GM21360 (cell line): ENCODE measurements around the gene SLC29A2.
"Not testable (repeated sequence)": the region's sequence is repeated elsewhere in the genome, so short reads cannot be mapped to it uniquely, and the experiment has no call there.

Experiments
- ATAC-seq: cut with Tn5 transposase; IDR thresholded peaks from one replicate; pipeline ENCODE4 v1.9.1; 2021; ENCODE audit warnings: mild to moderate bottlenecking, moderate library complexity; ENCODE audit not compliant: unreplicated experiment

SLC29A2 gene

GRCh38 chr11:66350560-66351235 lies 20.9 kb downstream of the SLC29A2 start:
- not testable (repeated sequence) for ATAC-seq

GRCh38 chr11:66349084-66349386 lies 22.5 kb downstream of the SLC29A2 start:
- no peak for ATAC-seq

- peak; percentile 40 for ATAC-seq
These were observed 23.9 kb downstream of the SLC29A2 start, which contains the start of gene B4GAT1 for GRCh38 chr11:66347425-66348276. Gene B4GAT1 (minus strand): TSS chr11:66347629. CDS start chr11:66347545, 84 bp downstream.

DNA sequence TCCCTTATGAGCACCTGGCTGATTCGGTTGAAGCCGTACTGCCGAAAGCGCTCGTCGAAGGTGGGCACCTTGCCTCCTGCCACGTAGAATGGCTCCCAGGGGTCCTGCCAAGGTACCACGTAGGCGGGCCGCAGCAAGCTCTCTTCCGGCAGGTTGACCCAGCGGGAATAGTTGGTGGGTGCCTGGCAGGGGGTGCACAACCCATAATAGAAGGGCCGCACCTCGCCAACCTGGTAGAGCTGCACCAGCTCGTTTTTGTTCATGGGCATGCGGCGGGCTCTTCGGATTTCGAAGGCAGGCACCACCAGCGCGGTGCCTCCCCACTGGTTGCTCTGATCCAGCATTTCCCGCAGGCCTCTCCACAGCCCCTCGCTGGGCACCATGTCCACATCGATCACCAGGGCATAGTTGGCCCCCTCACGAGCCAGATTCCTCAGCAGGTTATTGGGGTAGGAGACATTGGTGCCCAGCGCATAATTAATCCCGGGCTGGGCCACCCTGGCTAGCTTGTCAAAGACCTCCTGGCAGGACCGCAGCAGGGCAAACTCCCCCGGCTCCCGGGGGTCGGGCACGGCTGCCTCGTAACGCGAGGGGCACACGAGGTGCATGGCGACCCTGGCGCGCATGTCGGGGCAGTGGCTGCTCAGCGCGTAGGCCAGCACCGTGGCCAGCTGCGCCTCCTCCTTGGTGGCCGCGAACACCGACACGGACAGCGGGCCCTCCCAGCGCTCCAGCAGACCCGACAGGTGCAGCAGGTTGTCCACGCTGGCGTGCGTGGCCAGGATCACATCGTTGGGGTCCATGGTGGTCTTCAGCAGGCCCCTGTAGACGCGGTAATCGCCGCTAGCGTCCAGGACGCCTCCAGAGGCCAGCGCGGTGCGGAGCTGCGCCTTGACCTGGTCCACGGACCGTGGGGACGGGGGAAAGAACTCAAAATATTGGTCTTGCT lies 24.8 kb downstream of the SLC29A2 start:
- no peak for ATAC-seq

- peak; percentile 8 for ATAC-seq
These were observed 26.3 kb downstream of the SLC29A2 start for GRCh38 chr11:66345316-66345649.

DNA sequence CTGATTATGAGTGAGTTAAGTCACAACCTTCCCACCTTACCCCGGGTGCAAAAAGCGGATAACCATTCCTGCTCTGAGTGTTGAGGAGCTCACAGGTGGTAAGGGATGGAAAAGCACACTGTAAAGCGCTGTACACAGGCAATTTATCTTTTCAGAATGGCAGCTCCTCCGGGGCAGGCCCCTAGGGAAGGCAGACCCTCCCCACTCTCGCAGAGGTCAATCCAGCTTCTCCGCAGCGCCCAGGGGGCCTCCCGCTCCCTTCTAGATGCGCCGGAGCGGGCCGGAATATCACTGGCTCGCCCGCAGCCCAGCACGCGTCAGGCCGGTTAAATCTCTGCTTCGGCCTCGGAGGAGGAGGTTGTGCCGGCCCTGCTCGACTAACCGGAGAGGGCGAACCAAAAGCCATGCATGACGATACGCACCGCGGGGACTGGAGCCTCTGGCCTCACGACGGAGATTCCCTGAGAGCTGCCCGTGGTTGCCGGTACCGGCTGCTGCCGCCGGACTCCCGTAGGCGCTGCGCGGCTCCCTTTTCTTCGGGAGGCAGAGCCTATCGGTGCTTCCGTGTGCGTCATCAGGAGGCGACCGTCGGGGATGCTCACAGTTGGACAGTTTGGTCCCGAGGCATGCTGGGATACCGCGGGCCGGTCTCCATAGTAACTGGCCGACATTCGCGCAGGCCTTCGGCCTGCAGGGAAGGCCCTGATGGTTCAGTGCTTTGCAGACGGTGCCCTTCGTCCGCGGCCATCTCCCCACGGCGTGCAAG lies 26.8 kb downstream of the SLC29A2 start, which contains the start of gene BRMS1:
Gene BRMS1 (minus strand): TSS at position 555 of the 766 bp plus-strand sequence. CDS start 2,870 bp downstream, outside the sequence.
- peak; percentile 61 for ATAC-seq

- ATAC-seq = no peak
These were observed 28.4 kb downstream of the SLC29A2 start for GRCh38 chr11:66343176-66343575.

DNA sequence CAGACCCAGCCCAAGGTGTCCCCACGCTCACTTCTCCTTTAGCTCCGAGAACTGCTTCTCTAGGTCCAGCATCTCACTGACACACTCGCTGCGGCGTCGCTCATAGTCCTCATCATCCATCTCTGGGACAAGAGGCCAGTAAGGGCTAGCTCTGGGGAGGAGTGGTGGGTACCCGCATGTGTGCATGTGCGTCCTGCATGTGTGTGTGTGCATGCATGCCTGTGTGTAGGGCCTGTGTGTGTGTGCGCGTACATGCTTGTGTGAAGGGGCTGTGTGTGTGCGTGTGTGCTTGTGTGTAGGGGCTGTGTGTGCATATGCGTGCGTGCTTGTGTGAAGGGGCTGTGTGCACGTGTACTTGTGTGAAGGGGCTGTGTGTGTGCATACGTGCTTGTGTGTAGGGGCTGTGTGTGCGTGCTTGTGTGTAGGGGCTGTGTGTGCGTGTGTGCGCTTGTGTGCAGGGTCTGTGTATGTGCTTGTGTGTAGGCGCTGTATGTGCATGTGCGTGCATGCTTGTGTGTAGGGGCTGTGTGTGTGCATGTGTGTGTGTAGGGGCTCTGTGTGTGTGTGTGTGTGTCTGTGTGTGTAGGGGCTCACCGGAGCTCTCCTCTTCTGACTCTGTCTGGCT lies 29.9 kb downstream of the SLC29A2 start:
- ATAC-seq = no peak

DNA sequence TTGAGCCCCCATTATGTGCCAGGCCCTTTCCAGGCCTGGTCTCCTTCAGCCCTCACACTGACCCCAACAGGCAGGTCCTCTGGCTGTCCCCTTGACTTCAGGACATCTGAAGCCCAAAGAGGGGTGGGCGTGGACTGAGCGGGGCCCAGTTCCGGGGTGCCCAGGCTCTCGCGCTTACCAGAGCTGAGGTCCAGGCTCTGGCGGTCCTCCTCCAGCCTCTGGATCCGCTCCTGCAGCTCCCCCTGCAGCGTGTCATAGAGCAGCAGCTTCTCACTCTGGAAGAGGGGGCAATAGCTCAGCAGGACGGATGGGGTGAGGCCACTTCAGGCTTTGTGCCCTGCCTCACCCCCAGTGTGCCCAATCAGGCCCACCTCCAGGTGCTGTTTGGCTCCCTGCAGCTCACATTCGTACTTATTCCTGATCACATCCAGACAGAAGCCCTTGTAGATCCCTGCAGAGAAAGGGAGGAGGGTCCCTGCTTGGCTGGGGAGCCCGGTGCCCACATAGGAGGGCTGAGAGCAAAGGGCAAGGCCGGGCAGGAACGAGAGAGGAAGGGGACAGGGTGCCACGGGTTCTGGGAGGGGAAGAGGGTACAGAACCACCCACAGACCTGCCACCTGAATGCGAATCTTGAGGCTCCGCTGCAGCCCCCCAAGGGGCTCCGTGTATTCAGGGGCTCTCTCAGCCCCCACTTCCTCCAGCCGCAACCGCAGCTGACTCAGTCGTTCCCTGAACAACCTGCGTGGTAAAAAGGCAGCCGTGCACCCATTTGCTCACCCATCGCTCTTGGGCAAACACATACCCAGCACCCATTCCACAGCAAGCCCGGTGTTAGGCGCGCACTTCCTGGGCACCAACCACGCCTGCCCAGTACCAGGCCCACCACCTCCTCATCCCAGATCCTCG lies 30.7 kb downstream of the SLC29A2 start:
- ATAC-seq = no peak

DNA sequence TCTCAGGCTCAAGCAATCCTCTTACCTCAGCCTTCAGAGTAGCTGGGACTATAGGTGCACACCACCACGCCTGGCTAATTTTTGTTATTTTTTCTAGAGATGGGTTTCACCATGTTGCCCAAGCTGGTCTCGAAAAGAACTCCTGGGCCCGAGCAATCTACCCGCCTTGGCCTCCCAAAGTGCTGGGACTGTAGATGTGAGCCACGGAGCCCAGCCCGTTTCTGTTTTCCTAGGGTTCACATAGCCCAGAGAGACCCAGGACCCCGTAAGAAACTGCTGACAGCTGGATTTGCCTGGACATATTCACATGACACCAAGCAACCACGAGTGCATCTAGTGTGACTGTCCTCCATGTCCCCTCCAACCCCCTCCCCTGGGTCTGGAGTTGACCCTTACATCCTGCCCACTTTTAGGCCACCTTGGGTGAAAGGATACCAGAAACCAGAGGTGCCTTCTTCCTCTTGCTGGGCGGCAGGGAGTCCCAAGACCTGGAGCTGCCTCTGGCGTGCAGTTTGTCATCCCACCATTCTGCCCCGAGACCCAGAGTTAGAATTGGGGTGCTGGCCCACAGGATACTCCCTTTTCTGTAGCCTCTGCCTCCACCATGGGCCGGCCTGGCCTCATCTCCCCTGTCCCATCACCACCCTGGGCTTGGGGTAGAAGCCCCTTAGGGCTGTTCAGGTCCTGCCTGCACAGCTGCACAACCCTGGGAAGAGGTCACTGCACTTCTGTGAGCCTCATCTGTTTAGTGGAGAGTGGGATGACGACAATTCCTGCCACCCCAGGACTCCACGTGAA lies 31.7 kb downstream of the SLC29A2 start:
- no peak for ATAC-seq

- no peak for ATAC-seq
These were observed 32.3 kb downstream of the SLC29A2 start for GRCh38 chr11:66339162-66339675.

DNA sequence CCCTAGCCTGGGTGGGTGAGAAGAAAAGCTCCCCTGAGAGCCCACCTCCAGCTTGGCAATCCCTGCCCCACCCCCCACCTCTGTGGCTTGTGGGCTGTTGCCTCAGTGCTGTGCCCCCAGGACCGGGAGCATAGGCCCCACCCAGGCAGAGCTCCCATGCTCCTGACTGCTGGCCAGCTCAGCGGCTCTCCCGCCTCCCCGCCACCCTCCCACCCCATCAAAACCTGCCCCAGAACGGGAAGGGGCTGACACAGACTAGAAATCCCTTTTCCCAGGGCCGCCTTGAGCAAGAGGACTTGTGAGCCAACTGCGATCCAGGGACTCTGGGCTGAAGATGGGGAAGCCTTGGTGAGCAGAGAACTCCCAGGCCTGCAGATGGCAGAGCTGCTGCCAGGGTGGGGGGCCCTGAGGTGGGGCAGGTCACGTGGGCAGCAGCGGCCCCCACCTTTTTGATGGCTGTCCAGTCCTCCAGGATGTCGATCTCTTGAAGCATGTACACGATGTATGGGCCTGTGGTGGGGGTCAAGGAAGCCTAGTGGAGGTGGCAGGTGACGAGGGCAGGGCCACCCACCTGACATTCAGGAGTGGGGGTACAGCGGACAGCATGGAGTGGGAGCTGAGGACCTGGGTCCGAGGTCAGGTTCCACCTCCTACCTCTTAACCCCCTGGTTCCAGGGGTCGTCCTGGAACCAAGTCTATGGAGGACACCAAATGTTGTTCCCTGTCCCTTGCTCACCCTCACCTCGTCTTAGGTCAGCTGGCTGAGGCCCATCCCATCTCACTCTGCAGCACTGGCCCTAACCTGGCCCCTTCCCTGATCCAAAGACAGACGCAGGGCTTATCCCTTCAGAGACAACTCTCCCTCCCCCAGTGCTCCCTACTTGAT lies 33.0 kb downstream of the SLC29A2 start:
- ATAC-seq = no peak

DNA sequence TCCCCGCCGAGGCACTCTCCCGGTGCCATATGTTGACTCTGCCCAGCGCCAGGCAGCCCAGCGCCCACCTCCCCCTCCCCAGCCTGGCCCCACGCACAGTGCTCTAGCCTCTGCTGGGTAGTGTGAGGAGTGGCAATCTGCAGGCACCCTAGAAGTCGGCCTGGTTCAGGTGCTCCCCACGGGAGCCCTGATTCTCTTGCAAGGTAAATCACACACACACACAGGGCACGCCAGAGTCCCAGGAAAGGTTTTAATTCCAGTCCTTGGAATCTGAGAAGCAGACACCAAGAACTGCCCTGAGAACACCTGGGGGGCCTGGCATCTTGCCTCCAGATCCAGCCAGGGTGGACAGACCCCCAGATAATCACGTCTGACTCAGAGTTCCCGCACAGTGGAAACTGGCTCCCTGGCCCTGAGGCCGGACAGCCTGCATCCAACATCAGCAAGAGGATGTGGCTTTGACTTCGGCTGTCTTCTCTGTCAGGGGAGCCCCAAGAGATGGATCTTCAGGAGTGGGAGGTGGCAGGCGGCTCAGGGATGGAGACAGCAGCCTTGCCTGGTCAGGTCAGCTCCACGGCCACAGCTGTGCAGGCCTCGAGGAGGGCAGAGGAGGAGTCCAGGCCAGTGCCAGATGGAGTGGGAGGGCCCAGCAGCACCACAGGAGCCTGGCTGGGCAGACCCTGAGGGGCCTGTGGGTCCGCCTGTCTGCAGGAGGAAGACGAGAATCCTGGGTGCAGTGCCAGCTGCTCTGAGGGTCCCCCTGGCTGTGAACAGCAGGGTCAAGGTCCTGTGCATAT lies 34.3 kb downstream of the SLC29A2 start:
- no peak for ATAC-seq

- no peak for ATAC-seq
These were observed 35.1 kb downstream of the SLC29A2 start, which contains the start of gene RIN1 for GRCh38 chr11:66336234-66337102. Gene RIN1 (minus strand): TSS chr11:66336434. CDS start chr11:66336402, 32 bp downstream.
